HL-60 (cell line): ENCODE results near the gene IGF2BP3.

Experiments
- DNase-seq, 2 experiments: peaks; one replicate each; pipeline ENCODE4 v3.0.0-alpha.2; 2010 to 2020; ENCODE audit warnings: low read depth in 1 of 2, low spot score in 1 of 2
- H3K27ac ChIP-seq: fragments of 250-450 bp; sonication (Bioruptor Pico); replicated peaks from 2 replicates; pipeline ENCODE4 v1.5.1; 2020; ENCODE audit warnings: mild to moderate bottlenecking, moderate library complexity
- H3K27me3 ChIP-seq: fragments of 250-450 bp; sonication (Bioruptor Pico); 2 replicates; pipeline ENCODE4 v1.5.1; 2021; ENCODE audit warnings: mild to moderate bottlenecking, moderate library complexity; ENCODE audit not compliant: insufficient read depth, poor library complexity, severe bottlenecking
- H3K4me3 ChIP-seq: replicated peaks from 2 replicates; pipeline ENCODE4 v1.5.1; 2011; ENCODE audit warnings: mild to moderate bottlenecking, control low read depth, low read length; ENCODE audit not compliant: insufficient read depth
- CTCF ChIP-seq: IDR thresholded peaks from one replicate; pipeline ENCODE4 v1.5.1; 2011; ENCODE audit warnings: low read length, control low read depth, inconsistent platforms; ENCODE audit not compliant: insufficient read depth
- GABPA ChIP-seq: IDR thresholded peaks from 2 replicates; pipeline ENCODE4 v1.6.1; 2012; ENCODE audit warnings: low read depth
- POLR2AphosphoS5 ChIP-seq: IDR thresholded peaks from 2 replicates; pipeline ENCODE4 v1.6.1; 2012; ENCODE audit warnings: low read depth
- REST ChIP-seq: IDR thresholded peaks from 2 replicates; pipeline ENCODE4 v1.6.1; 2012; ENCODE audit warnings: low read depth; ENCODE audit not compliant: insufficient replicate concordance
- SPI1 ChIP-seq: IDR thresholded peaks from 2 replicates; pipeline ENCODE4 v1.6.1; 2012; ENCODE audit warnings: low read depth, mild to moderate bottlenecking, borderline replicate concordance

The IGF2BP3 gene

DNA sequence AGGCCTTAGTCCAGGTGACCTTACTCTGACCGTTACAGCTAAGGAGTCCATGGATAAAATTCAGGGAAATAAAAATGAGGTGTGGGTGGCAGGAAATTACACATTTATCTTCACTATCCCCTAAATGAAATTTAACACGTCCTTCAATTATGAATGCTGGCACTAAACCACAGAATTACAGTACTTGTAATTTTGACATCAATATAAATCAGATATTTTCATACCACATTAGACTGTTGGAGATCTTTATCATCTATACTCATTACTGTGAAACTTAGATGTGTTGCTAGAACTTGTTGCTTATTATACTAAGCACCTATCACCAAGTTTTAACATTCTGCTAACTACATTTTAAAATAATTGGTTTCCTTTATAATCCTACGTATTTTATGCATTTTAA lies 51.1 kb downstream of the IGF2BP3 start:
- TF ChIP-seq CTCF, result no peak
- no peak for TF ChIP-seq SPI1
- no peak for TF ChIP-seq GABPA
- no peak for TF ChIP-seq REST
- no peak for TF ChIP-seq POLR2AphosphoS5
- H3K27me3 ChIP-seq, result no peaks in the 10 kb centered on the region
- DNase-seq, result no peak
- H3K4me3 ChIP-seq, result no peak overlapping the region
- H3K27ac ChIP-seq, result no peak overlapping the region

DNA sequence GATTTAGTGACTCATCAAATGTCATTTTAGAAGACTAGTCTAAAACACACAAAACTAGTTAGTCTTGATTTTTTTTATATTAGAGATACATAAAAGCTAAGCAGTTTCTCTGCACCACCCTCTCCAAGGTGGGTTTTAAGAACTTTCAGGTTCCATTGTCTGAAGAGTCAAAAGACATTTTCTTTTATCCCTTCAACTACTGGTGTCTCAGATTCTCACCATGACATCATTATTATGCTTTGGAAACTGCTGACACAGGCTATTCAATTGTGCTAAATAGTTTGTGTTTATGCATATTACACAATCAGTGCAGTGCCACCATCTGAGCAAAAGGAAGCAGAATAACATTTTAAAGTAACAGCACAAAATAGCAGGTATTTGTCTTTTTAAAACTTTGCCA lies 52.2 kb downstream of the IGF2BP3 start:
- TF ChIP-seq CTCF, result no peak
- Histone ChIP-seq H3K4me3 (no peak overlapping the region), H3K27me3 (no peaks in the 10 kb centered on the region), H3K27ac (no peak overlapping the region)
- DNase-seq, result peak in 1 of 2 experiments; percentile 35

- Histone ChIP-seq H3K27me3 (no peaks in the 10 kb centered on the region), H3K27ac (no peak overlapping the region), H3K4me3 (no peak overlapping the region)
- TF ChIP-seq POLR2AphosphoS5 (no peak), SPI1 (no peak), GABPA (no peak), CTCF (no peak), REST (no peak)
- no peak for DNase-seq
These were observed 55.1 kb downstream of the IGF2BP3 start for GRCh38 chr7:23415198-23415597.

DNA sequence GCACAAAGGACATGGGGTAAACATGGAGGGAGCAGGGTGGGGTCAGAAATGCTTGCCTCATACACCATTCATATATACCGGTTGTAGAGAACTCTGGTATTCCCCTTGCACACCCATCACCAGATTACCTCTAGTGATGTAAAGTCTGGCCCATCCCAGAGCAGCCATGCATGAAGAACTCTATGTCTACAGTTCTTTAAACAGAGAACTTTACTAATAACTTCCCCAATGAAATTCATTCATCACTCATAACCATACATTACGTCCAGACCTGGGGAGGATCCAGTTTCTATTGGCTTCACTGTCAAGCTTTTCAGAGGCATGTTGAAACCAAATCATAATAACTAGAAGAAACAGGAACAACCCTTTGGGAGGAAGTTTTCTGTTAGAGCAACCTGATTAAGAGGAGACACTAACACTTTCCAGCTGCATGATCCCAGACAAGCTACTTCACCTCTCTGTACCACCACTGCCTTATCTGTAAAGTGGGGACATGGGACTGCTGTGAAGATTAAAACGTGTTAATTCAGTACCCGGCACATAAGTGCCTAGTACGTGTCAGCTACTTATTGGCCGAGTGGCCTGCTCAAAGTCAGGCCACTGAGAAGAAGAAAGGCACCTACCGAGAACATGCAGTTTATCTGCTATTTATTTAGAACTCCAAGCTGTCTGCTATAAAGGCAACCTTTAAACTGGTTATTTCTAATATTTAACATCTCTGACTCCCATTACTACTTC lies 59.7 kb downstream of the IGF2BP3 start:
- Histone ChIP-seq H3K27ac (no peak overlapping the region), H3K4me3 (no peak overlapping the region)
- peak in 1 of 2 experiments; percentile 13 for DNase-seq

More for the DNA sequence above, 59.7 kb downstream of the IGF2BP3 start:
- TF ChIP-seq CTCF, result no peak
- TF ChIP-seq SPI1, result no peak
- TF ChIP-seq GABPA, result no peak
- no peak for TF ChIP-seq POLR2AphosphoS5
- no peak for TF ChIP-seq REST
- no peaks in the 10 kb centered on the region for H3K27me3 ChIP-seq
